ENCODE measurements around the gene PCDHGB1. TPM values are rescaled to one million over a fixed set of nuclear protein-coding genes. Genes with fewer than 3 reads are reported as not detected.

The PCDHGB1 gene
- total RNA-seq, 1 donor from 2014 or later, result 1.6 TPM

DNA sequence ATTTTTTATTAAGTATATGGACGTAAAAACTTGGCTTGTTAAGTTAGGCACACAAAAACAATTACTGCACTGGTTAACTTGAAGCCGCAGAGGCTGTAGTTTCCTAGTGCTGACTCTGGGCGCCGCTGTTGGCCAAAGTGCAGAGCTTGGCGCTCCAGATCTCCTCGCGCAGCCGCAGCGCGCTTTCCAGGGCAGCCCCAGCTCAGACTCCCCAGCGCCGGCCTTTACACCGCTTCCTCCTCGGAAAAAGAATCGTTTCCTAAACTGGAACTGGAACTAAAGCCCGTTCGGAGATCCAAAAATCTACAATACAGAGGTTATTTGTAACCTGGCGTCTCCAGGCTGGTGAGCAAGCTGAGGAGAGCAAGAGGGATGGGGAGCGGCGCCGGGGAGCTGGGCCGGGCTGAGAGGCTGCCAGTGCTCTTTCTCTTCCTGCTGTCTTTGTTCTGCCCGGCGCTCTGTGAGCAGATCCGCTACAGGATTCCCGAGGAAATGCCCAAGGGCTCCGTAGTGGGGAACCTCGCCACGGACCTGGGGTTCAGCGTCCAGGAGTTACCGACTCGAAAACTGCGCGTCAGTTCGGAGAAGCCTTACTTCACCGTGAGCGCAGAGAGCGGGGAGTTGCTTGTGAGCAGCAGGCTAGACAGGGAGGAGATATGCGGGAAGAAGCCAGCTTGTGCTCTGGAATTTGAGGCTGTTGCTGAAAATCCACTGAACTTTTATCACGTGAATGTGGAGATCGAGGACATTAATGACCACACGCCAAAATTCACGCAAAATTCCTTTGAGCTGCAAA, 48.1 kb downstream of the PCDHGB1 start, which contains the start of gene PCDHGB5:
Gene PCDHGB5, plus strand, starts transcription at position 192 of the 796 bp plus-strand sequence. Its CDS starts 181 bp downstream, at position 373.

Other genes starting within 250 kb of the PCDHGB1 start
- gene PCDHB3, start 249.6 kb upstream of the PCDHGB1 start, total RNA-seq, result 0.34 and 1.1 TPM in 2 replicates
- gene PCDHB4, start 228.3 kb upstream of the PCDHGB1 start, total RNA-seq, result 0.64 and 0.75 TPM in 2 replicates
- gene PCDHB5, start 214.9 kb upstream of the PCDHGB1 start, total RNA-seq, result 1.1 and 2.2 TPM in 2 replicates
- gene PCDHB6, start 200.0 kb upstream of the PCDHGB1 start, total RNA-seq, result 0.06 and 0.39 TPM in 2 replicates
- gene PCDHB7, start 177.5 kb upstream of the PCDHGB1 start, total RNA-seq, result 1.2 and 1.3 TPM in 2 replicates
- gene PCDHB8, start 172.3 kb upstream of the PCDHGB1 start, total RNA-seq, result 0.12 and 1.1 TPM in 2 replicates
- gene PCDHB16, start 167.7 kb upstream of the PCDHGB1 start, total RNA-seq, result 0.81 and 1.0 TPM in 2 replicates
- gene PCDHB9, start 162.9 kb upstream of the PCDHGB1 start, total RNA-seq, result 0.56 and 1.0 TPM in 2 replicates
- 0.56 and 1.2 TPM in 2 replicates for gene PCDHB10, start 157.7 kb upstream of the PCDHGB1 start, total RNA-seq
- 0.34 and 0.62 TPM in 2 replicates for gene PCDHB11, start 150.5 kb upstream of the PCDHGB1 start, total RNA-seq
- gene PCDHB12, start 141.4 kb upstream of the PCDHGB1 start, total RNA-seq, result 0.29 and 0.56 TPM in 2 replicates
- 1.4 and 1.7 TPM in 2 replicates for gene PCDHB13, start 136.2 kb upstream of the PCDHGB1 start, total RNA-seq
- gene PCDHB14, start 126.8 kb upstream of the PCDHGB1 start, total RNA-seq, result 1.2 and 2.5 TPM in 2 replicates
- 1.6 and 1.7 TPM in 2 replicates for gene PCDHB15, start 104.7 kb upstream of the PCDHGB1 start, total RNA-seq
- gene SLC25A2, start 46.0 kb upstream of the PCDHGB1 start, total RNA-seq, result 0.12 TPM in 1 of 2 replicates, not detected in the other
- gene TAF7, start 29.3 kb upstream of the PCDHGB1 start, total RNA-seq, result 47.1 and 52.2 TPM in 2 replicates
- 0.19 and 1.3 TPM in 2 replicates for gene PCDHGA1, start 19.6 kb upstream of the PCDHGB1 start, total RNA-seq
- 3.5 and 5.2 TPM in 2 replicates for gene PCDHGA2, start 11.3 kb upstream of the PCDHGB1 start, total RNA-seq
- gene PCDHGA3, start 6.3 kb upstream of the PCDHGB1 start, total RNA-seq, result 5.1 and 8.1 TPM in 2 replicates
- gene PCDHGA4, start 4.9 kb downstream of the PCDHGB1 start, total RNA-seq, result 5.8 and 6.8 TPM in 2 replicates
- 4.5 and 6.7 TPM in 2 replicates for gene PCDHGB2, start 9.9 kb downstream of the PCDHGB1 start, total RNA-seq
- gene PCDHGA5, start 14.1 kb downstream of the PCDHGB1 start, total RNA-seq, result 3.0 and 3.1 TPM in 2 replicates
- 3.2 and 3.8 TPM in 2 replicates for gene PCDHGB3, start 20.1 kb downstream of the PCDHGB1 start, total RNA-seq
- 6.9 and 10.2 TPM in 2 replicates for gene PCDHGA6, start 23.8 kb downstream of the PCDHGB1 start, total RNA-seq
- gene PCDHGA7, start 32.6 kb downstream of the PCDHGB1 start, total RNA-seq, result 9.9 and 10.7 TPM in 2 replicates
- 14.1 and 14.6 TPM in 2 replicates for gene PCDHGB4, start 37.6 kb downstream of the PCDHGB1 start, total RNA-seq
- 1.4 and 1.5 TPM in 2 replicates for gene PCDHGA8, start 42.5 kb downstream of the PCDHGB1 start, total RNA-seq
- 32.0 and 38.0 TPM in 2 replicates for gene PCDHGB5, start 47.8 kb downstream of the PCDHGB1 start, total RNA-seq
- gene PCDHGA9, start 52.7 kb downstream of the PCDHGB1 start, total RNA-seq, result 5.3 and 6.2 TPM in 2 replicates
- gene PCDHGB6, start 57.9 kb downstream of the PCDHGB1 start, total RNA-seq, result 2.6 and 3.6 TPM in 2 replicates
- gene PCDHGA10, start 62.9 kb downstream of the PCDHGB1 start, total RNA-seq, result 8.7 and 11.3 TPM in 2 replicates
- gene PCDHGB7, start 67.6 kb downstream of the PCDHGB1 start, total RNA-seq, result 19.9 and 21.6 TPM in 2 replicates
- gene PCDHGA11, start 71.0 kb downstream of the PCDHGB1 start, total RNA-seq, result 15.6 and 18.8 TPM in 2 replicates
- 41.9 and 43.9 TPM in 2 replicates for gene PCDHGA12, start 80.4 kb downstream of the PCDHGB1 start, total RNA-seq
- gene PCDHGC3, start 125.9 kb downstream of the PCDHGB1 start, total RNA-seq, result 95.9 and 108 TPM in 2 replicates
- gene PCDHGC4, start 134.9 kb downstream of the PCDHGB1 start, total RNA-seq, result 1.1 and 26.8 TPM in 2 replicates
- gene PCDHGC5, start 139.0 kb downstream of the PCDHGB1 start, total RNA-seq, result 2.1 and 2.9 TPM in 2 replicates